ENCODE measurements around the gene RPP25.
"Not testable (repeated sequence)": the region's sequence is repeated elsewhere in the genome, so short reads cannot be mapped to it uniquely, and the experiment has no call there.

Gene RPP25

GRCh38 chr15:74962219-74962618 lies 5.6 kb upstream of the RPP25 start:
- DNase-seq, result no peak

GRCh38 chr15:74961616-74962015 lies 5.0 kb upstream of the RPP25 start:
- no peak for DNase-seq

GRCh38 chr15:74960995-74961588 lies 4.5 kb upstream of the RPP25 start:
- no peak for DNase-seq

GRCh38 chr15:74960286-74960685 lies 3.7 kb upstream of the RPP25 start:
- DNase-seq, result no peak

- DNase-seq, result no peak
These were observed 3.0 kb upstream of the RPP25 start for GRCh38 chr15:74959586-74959939.

GRCh38 chr15:74958908-74959585 lies 2.5 kb upstream of the RPP25 start:
- DNase-seq, result no peak

GRCh38 chr15:74958320-74958907 lies 1.8 kb upstream of the RPP25 start:
- peak; percentile 20 to 27 for DNase-seq

- no peak for DNase-seq
These were observed 984 bp upstream of the RPP25 start for GRCh38 chr15:74957476-74958035.

GRCh38 chr15:74955796-74956647 lies 550 bp downstream of the RPP25 start:
- peak; percentile 71 to 82 for DNase-seq

- DNase-seq, result no peak
These were observed 1.6 kb downstream of the RPP25 start for GRCh38 chr15:74955017-74955416.

GRCh38 chr15:74954515-74954914 lies 2.1 kb downstream of the RPP25 start:
- no peak for DNase-seq

- DNase-seq, result no peak
These were observed 5.6 kb downstream of the RPP25 start for GRCh38 chr15:74951006-74951405.

- DNase-seq, result peak; percentile 84 to 85
These were observed 6.3 kb downstream of the RPP25 start for GRCh38 chr15:74950078-74950908.

GRCh38 chr15:74937590-74938371 lies 18.8 kb downstream of the RPP25 start, which contains the start of gene COX5A:
TSS of gene COX5A (minus strand) at chr15:74938073. CDS start at chr15:74938014, 59 bp downstream.
- DNase-seq, result peak; percentile 90 to 91

- no peak for DNase-seq
These were observed 19.3 kb downstream of the RPP25 start for GRCh38 chr15:74937272-74937589.

- DNase-seq, result not testable (repeated sequence)
These were observed 21.4 kb downstream of the RPP25 start for GRCh38 chr15:74935193-74935592.

GRCh38 chr15:74933573-74933972 lies 23.0 kb downstream of the RPP25 start:
- DNase-seq, result no peak

GRCh38 chr15:74928771-74929198 lies 27.8 kb downstream of the RPP25 start:
- no peak for DNase-seq

- no peak for DNase-seq
These were observed 32.0 kb downstream of the RPP25 start for GRCh38 chr15:74924525-74924924.

- no peak for DNase-seq
These were observed 36.1 kb downstream of the RPP25 start for GRCh38 chr15:74920456-74920855.

GRCh38 chr15:74917676-74918075 lies 38.9 kb downstream of the RPP25 start:
- DNase-seq, result no peak

Measured in stimulated activated CD4-positive, alpha-beta T cell treated with anti-CD3 and anti-CD28 coated beads, Interleukin-2, amount 100 ng/mL, for 24 hours (primary cell).